GM12878 (cell line): ENCODE results near the gene RNASE7. TPM values are rescaled to one million over a fixed set of nuclear protein-coding genes. Genes with fewer than 3 reads are reported as not detected.

Source experiments
- ATAC-seq: fragments of 200-7000 bp; cut with Tn5 transposase; 3 replicates; pipeline ENCODE4 v1.9.1; 2020; ENCODE audit warnings: mild to moderate bottlenecking, moderate library complexity
- BruUV-seq: library from RNA; stranded (reverse); fragments of 400-500 nt; replicated peaks from 2 replicates; lab custom pipeline; 2021; lab: Mats Ljungman, UMichigan
- CTCF ChIA-PET: fragments of 300-600 bp; sonication (Branson Sonifier 250); formaldehyde crosslinking; extraction: SDS; loops from one replicate; lab custom pipeline; 2021; ENCODE audit warnings: inconsistent platforms; lab: Yijun Ruan, JAX
- POLR2A ChIA-PET: fragments of 350-600 bp; formaldehyde crosslinking; extraction: SDS; loops from one replicate; lab custom pipeline; 2021; ENCODE audit warnings: inconsistent platforms; lab: Charles Lee
- RAD21 ChIA-PET: fragments of 300-600 bp; sonication (Branson Sonifier 250); formaldehyde crosslinking; loops from one replicate; lab custom pipeline; 2023; ENCODE audit warnings: antibody characterized with exemption; ENCODE audit not compliant: unreplicated experiment; lab: Charles Lee
- SMC1A ChIA-PET: fragments of 300-600 bp; sonication (Branson Sonifier 250); formaldehyde crosslinking; loops from one replicate; lab custom pipeline; 2023; ENCODE audit not compliant: unreplicated experiment, uncharacterized antibody; lab: Charles Lee
- DNase-seq: peaks from one replicate; pipeline ENCODE4 v3.0.0-alpha.2; 2011; ENCODE audit warnings: low read depth, low spot score
- FAIRE-seq: peaks from 3 replicates; lab custom pipeline; 2011; peaks lifted over from hg19 to GRCh38; lab: Jason Lieb, UNC
- H2AFZ ChIP-seq: 2 replicates; pipeline ENCODE4 v1.6.0; 2011; ENCODE audit warnings: low read depth, low read length, control low read depth; ENCODE audit not compliant: control insufficient read depth
- H3K27ac ChIP-seq: 2 replicates; pipeline ENCODE4 v1.5.1; 2011; ENCODE audit warnings: control low read depth; ENCODE audit not compliant: control insufficient read depth, insufficient read depth
- H3K27me3 ChIP-seq, 2 experiments: replicated peaks in 1 of 2; 2 replicates each; pipeline versions ENCODE4 v1.6.0 to v1.6.1; 2011; ENCODE audit warnings: low read length in 1 of 2; ENCODE audit not compliant: control insufficient read depth in 2 of 2, insufficient read depth in 2 of 2
- H3K36me3 ChIP-seq, 2 experiments: 2 replicates each; pipeline ENCODE4 v1.5.1; 2011; ENCODE audit warnings: low read length in 1 of 2; ENCODE audit not compliant: control insufficient read depth in 2 of 2, insufficient read depth in 2 of 2
- H3K4me1 ChIP-seq: 2 replicates; pipeline ENCODE4 v1.6.1; 2011; ENCODE audit warnings: mild to moderate bottlenecking, low read length, moderate library complexity, mixed read lengths; ENCODE audit not compliant: control insufficient read depth, insufficient read depth
- H3K4me2 ChIP-seq: 2 replicates; pipeline ENCODE4 v1.6.0; 2011; ENCODE audit warnings: control low read depth; ENCODE audit not compliant: control insufficient read depth, insufficient read depth
- H3K4me3 ChIP-seq: fragments of 200-600 bp; sonication (generic); 2 replicates; pipeline ENCODE4 v1.5.1; 2016
- H3K79me2 ChIP-seq: 2 replicates; pipeline ENCODE4 v1.6.0; 2011; ENCODE audit warnings: low read length; ENCODE audit not compliant: control insufficient read depth, insufficient read depth
- H3K9ac ChIP-seq: 2 replicates; pipeline ENCODE4 v1.8.0; 2011; ENCODE audit warnings: low read length, control low read depth, mixed read lengths; ENCODE audit not compliant: control insufficient read depth, insufficient read depth
- H3K9me3 ChIP-seq: replicated peaks from 3 replicates; pipeline ENCODE4 v1.5.1; 2011; ENCODE audit warnings: mild to moderate bottlenecking, low read length; ENCODE audit not compliant: control insufficient read depth, insufficient read depth
- H4K20me1 ChIP-seq: 2 replicates; pipeline ENCODE4 v1.6.0; 2011; ENCODE audit not compliant: control insufficient read depth, insufficient read depth
- ASH2L ChIP-seq: fragments of 300-600, 200-600 bp; sonication (generic); IDR thresholded peaks from 2 replicates; pipeline ENCODE4 v1.6.1; 2017; ENCODE audit warnings: low read depth, mild to moderate bottlenecking, borderline replicate concordance
- BCL3 ChIP-seq: IDR thresholded peaks from 2 replicates; pipeline ENCODE4 v1.6.1; 2011; ENCODE audit warnings: borderline replicate concordance, low read depth, mild to moderate bottlenecking, moderate library complexity, low read length; ENCODE audit not compliant: insufficient read depth, poor library complexity, severe bottlenecking
- CREB1 ChIP-seq: IDR thresholded peaks from 2 replicates; pipeline ENCODE4 v1.6.1; 2012; ENCODE audit warnings: low read depth, mild to moderate bottlenecking, inconsistent platforms
- CUX1 ChIP-seq: IDR thresholded peaks from 2 replicates; pipeline ENCODE4 v1.6.1; 2012; ENCODE audit warnings: improper control_type of control experiment, low read depth, low read length; ENCODE audit not compliant: insufficient replicate concordance
- GATAD2B ChIP-seq: fragments of 450-650 bp; conservative IDR thresholded peaks from 2 replicates; pipeline ENCODE4 v1.6.1; 2017; ENCODE audit warnings: low read depth, mild to moderate bottlenecking, moderate library complexity
- HDAC2 ChIP-seq: fragments of 200-600 bp; sonication (generic); IDR thresholded peaks from 2 replicates; pipeline ENCODE4 v1.6.1; 2017
- MYB ChIP-seq: fragments of 150-350 bp; IDR thresholded peaks from 2 replicates; pipeline ENCODE4 v1.6.1; 2014; ENCODE audit warnings: mild to moderate bottlenecking, low read depth, low read length, borderline replicate concordance
- NR2F1 ChIP-seq: fragments of 450-650 bp; conservative IDR thresholded peaks from 2 replicates; pipeline ENCODE4 v1.6.1; 2017; ENCODE audit warnings: mild to moderate bottlenecking
- REST ChIP-seq: IDR thresholded peaks from 2 replicates; pipeline ENCODE4 v1.6.1; 2012; ENCODE audit warnings: mild to moderate bottlenecking, low read depth, low read length
- RFX5 ChIP-seq: IDR thresholded peaks from 2 replicates; pipeline ENCODE4 v1.6.1; 2011; ENCODE audit warnings: low read depth, low read length, improper control_type of control experiment
- USF2 ChIP-seq: IDR thresholded peaks from 2 replicates; pipeline ENCODE4 v1.6.1; 2011; ENCODE audit warnings: low read depth, low read length, improper control_type of control experiment, borderline replicate concordance
- ZSCAN29 ChIP-seq: fragments of 450-650 bp; IDR thresholded peaks from 2 replicates; pipeline ENCODE4 v1.6.1; 2017; ENCODE audit warnings: mild to moderate bottlenecking, moderate library complexity
- WGBS: methylation state at CpG from one replicate; pipeline ENCODE4 v1.1.6; 2016; ENCODE audit warnings: low lambda C conversion rate; ENCODE audit not compliant: insufficient replicate concordance, insufficient coverage; ENCODE audit errors: missing lambda C conversion rate; 5-methylcytosine and 5-hydroxymethylcytosine counted together
- in situ Hi-C: fragments of 300-500 bp; cut with MboI; formaldehyde crosslinking; loops from 9 replicates; pipeline ENCODE4 v1.14.3; 2018; ENCODE audit warnings: mixed read lengths
- intact Hi-C: fragments of 100-400 bp; cut with micrococcal nuclease; formaldehyde crosslinking; loops from one replicate; pipeline ENCODE4 v1.14.2; 2022; ENCODE audit not compliant: unreplicated experiment
- polyA plus RNA-seq, 11 experiments: library from polyadenylated mRNA; depleted of rRNA in 4 of 11; unstranded in 6 of 11; stranded (reverse) in 5 of 11; fragments of >200 nt; fragmentation: Nextera tagmentation in 4 of 11; fragmentation: Illumina TruSeq in 1 of 11; extraction: Ambion mirVana in 4 of 11; extraction: Trizol in 1 of 11; gene quantifications; 1 replicate in 1 of 11; 2 replicates in 10 of 11; pipeline versions ENCODE4 v1.2.1 to v1.2.3, GENCODE V29; 2011 to 2016; ENCODE audit warnings: inconsistent platforms in 2 of 11, missing spikeins in 2 of 11, low read depth in 1 of 11
- total RNA-seq, 4 experiments: library from RNA; depleted of rRNA in 3 of 4; stranded (reverse); fragments of >200 nt in 3 of 4; fragmentation: Illumina TruSeq in 1 of 4; extraction: Trizol in 1 of 4; gene quantifications; 2 replicates each; pipeline versions ENCODE4 v1.2.1 to v1.2.3, GENCODE V29; 2013 to 2021

Gene RNASE7
- total and polyA plus RNA-seq, 10 of the 15 experiments (the other 5 are each of a cell fraction or from before 2014, with no cell fraction given) = not detected

GRCh38 chr14:21059842-21060613 lies 17.9 kb downstream of the RNASE7 start:
- intact Hi-C loops (no loop called here), in situ Hi-C loops (no loop called here)
- POLR2A ChIA-PET = no interaction called here
- H3K4me1 ChIP-seq = no peaks in the 10 kb centered on the region
- no peak for DNase-seq
- ATAC-seq = no peak
- no TSS peak for BruUV-seq
- RAD21 ChIA-PET = interaction anchor here (1.9 kb wide), 1 partner anchor 46 kb away, joined by 7 read pairs; no protein-coding TSS in a partner anchor
- no peak overlapping the region for H3K4me3 ChIP-seq
- no peaks in the 10 kb centered on the region for H3K79me2 ChIP-seq
- H3K27me3 ChIP-seq = peaks cover 0 to 1% of the 10 kb centered on the region in 2 experiments; a peak in 1 of 4 replicates
- WGBS = 55% methylated on average over 8 of the region's 8 CpGs
- no peak overlapping the region for H3K4me2 ChIP-seq
- no peaks in the 10 kb centered on the region for H3K9me3 ChIP-seq
- no peak overlapping the region for H3K27ac ChIP-seq
- SMC1A ChIA-PET = no interaction called here
- no peak for FAIRE-seq
- no peaks in the 10 kb centered on the region for H4K20me1 ChIP-seq
- no peaks in the 10 kb centered on the region for H3K36me3 ChIP-seq
- no peak overlapping the region for H2AFZ ChIP-seq
- H3K9ac ChIP-seq = no peak overlapping the region
- CTCF ChIA-PET = interaction anchor here (1.0 kb wide), 1 partner anchor 25 kb away, joined by 4 read pairs; no protein-coding TSS in a partner anchor
- TF ChIP-seq USF2 (no peak), RFX5 (no peak), CUX1 (no peak), ZSCAN29 (no peak), GATAD2B (no peak), REST (no peak), HDAC2 (no peak), CREB1 (no peak), ASH2L (no peak), NR2F1 (no peak), BCL3 (no peak), MYB (no peak)
